H9 (cell line): ENCODE data around the gene CPSF4L. TPM values are rescaled to one million over a fixed set of nuclear protein-coding genes. Genes with fewer than 3 reads are reported as not detected.

Experiments used
- DNase-seq: peaks from one replicate; pipeline ENCODE4 v3.0.0-alpha.2; 2017
- H2AFZ ChIP-seq: one replicate; pipeline ENCODE4 v1.6.1; 2013; ENCODE audit warnings: mild to moderate bottlenecking, low read length, control low read depth, moderate library complexity
- H2AK5ac ChIP-seq: 2 replicates; pipeline ENCODE4 v1.6.1; 2013; ENCODE audit warnings: low read length, control low read depth, mixed read lengths; ENCODE audit not compliant: insufficient read length
- H2BK120ac ChIP-seq: one replicate; pipeline ENCODE4 v1.6.1; 2013; ENCODE audit warnings: low read depth, mild to moderate bottlenecking, low read length, control low read depth, inconsistent platforms; ENCODE audit not compliant: poor library complexity, severe bottlenecking
- H2BK12ac ChIP-seq: 2 replicates; pipeline ENCODE4 v1.6.1; 2013; ENCODE audit warnings: low read length, control low read depth, mixed read lengths, low read depth; ENCODE audit not compliant: insufficient read length
- H2BK15ac ChIP-seq: 2 replicates; pipeline ENCODE4 v1.6.1; 2013; ENCODE audit warnings: low read depth, low read length, control low read depth
- H2BK20ac ChIP-seq: one replicate; pipeline ENCODE4 v1.6.1; 2013; ENCODE audit warnings: low read depth, mild to moderate bottlenecking, low read length, control low read depth, inconsistent platforms; ENCODE audit not compliant: poor library complexity, severe bottlenecking
- H2BK5ac ChIP-seq: 2 replicates; pipeline ENCODE4 v1.6.1; 2013; ENCODE audit warnings: low read length, control low read depth, mixed read lengths; ENCODE audit not compliant: insufficient read length
- H3K14ac ChIP-seq: 2 replicates; pipeline ENCODE4 v1.6.1; 2013; ENCODE audit warnings: low read length, control low read depth; ENCODE audit not compliant: insufficient read depth
- H3K18ac ChIP-seq: 2 replicates; pipeline ENCODE4 v1.6.1; 2013; ENCODE audit warnings: low read depth, mild to moderate bottlenecking, mixed read lengths, low read length, control low read depth; ENCODE audit not compliant: insufficient read length
- H3K23ac ChIP-seq: 2 replicates; pipeline ENCODE4 v1.6.1; 2013; ENCODE audit warnings: low read length, control low read depth, mixed read lengths, low read depth; ENCODE audit not compliant: insufficient read length
- H3K23me2 ChIP-seq: 2 replicates; pipeline ENCODE4 v1.6.1; 2013; ENCODE audit warnings: low read depth, mild to moderate bottlenecking, mixed read lengths, low read length, control low read depth; ENCODE audit not compliant: insufficient read length, poor library complexity, severe bottlenecking
- H3K27ac ChIP-seq: 2 replicates; pipeline ENCODE4 v1.5.1; 2013; ENCODE audit warnings: low read length, control low read depth, mixed read lengths, low read depth; ENCODE audit not compliant: insufficient read length
- H3K27me3 ChIP-seq: 2 replicates; pipeline ENCODE4 v1.6.1; 2013; ENCODE audit warnings: low read length, control low read depth, inconsistent platforms; ENCODE audit not compliant: insufficient read depth
- H3K4ac ChIP-seq: 2 replicates; pipeline ENCODE4 v1.6.1; 2013; ENCODE audit warnings: low read depth, mild to moderate bottlenecking, control low read depth, inconsistent platforms, low read length, moderate library complexity
- H3K4me1 ChIP-seq: 2 replicates; pipeline ENCODE4 v1.6.1; 2013; ENCODE audit warnings: low read length, control low read depth, inconsistent platforms; ENCODE audit not compliant: insufficient read depth
- H3K4me2 ChIP-seq: 2 replicates; pipeline ENCODE4 v1.6.1; 2013; ENCODE audit warnings: low read length, control low read depth, mixed read lengths; ENCODE audit not compliant: insufficient read length, insufficient read depth
- H3K56ac ChIP-seq: 2 replicates; pipeline ENCODE4 v1.6.1; 2013; ENCODE audit warnings: low read depth, mild to moderate bottlenecking, mixed read lengths, low read length, control low read depth; ENCODE audit not compliant: insufficient read length
- H3K79me1 ChIP-seq: 2 replicates; pipeline ENCODE4 v1.6.1; 2013; ENCODE audit warnings: low read depth, mild to moderate bottlenecking, moderate library complexity, low read length, control low read depth, inconsistent platforms; ENCODE audit not compliant: insufficient read depth, poor library complexity, severe bottlenecking
- H3K79me2 ChIP-seq: 2 replicates; pipeline ENCODE4 v1.6.1; 2013; ENCODE audit warnings: low read length, control low read depth, inconsistent platforms; ENCODE audit not compliant: insufficient read depth
- H3K9ac ChIP-seq: 2 replicates; pipeline ENCODE4 v1.6.1; 2013; ENCODE audit warnings: low read length, control low read depth, mixed read lengths; ENCODE audit not compliant: insufficient read length; ENCODE audit errors: extremely low read depth
- H3K9me3 ChIP-seq: one replicate; pipeline ENCODE4 v1.6.1; 2013; ENCODE audit warnings: low read depth, low read length, inconsistent platforms; ENCODE audit not compliant: control insufficient read depth
- H3T11ph ChIP-seq: one replicate; pipeline ENCODE4 v1.6.1; 2013; ENCODE audit warnings: mild to moderate bottlenecking, low read length, control low read depth, inconsistent platforms
- H4K20me1 ChIP-seq: one replicate; pipeline ENCODE4 v1.6.1; 2013; ENCODE audit not compliant: control insufficient read depth, insufficient read length, insufficient read depth
- H4K5ac ChIP-seq: 2 replicates; pipeline ENCODE4 v1.6.1; 2013; ENCODE audit warnings: low read depth, mild to moderate bottlenecking, mixed read lengths, low read length, control low read depth; ENCODE audit not compliant: insufficient read length
- H4K8ac ChIP-seq: replicated peaks from 2 replicates; pipeline ENCODE4 v1.6.1; 2013; ENCODE audit warnings: low read length, control low read depth, mixed read lengths, low read depth; ENCODE audit not compliant: insufficient read length
- H4K91ac ChIP-seq: 2 replicates; pipeline ENCODE4 v1.6.1; 2013; ENCODE audit warnings: low read depth, mild to moderate bottlenecking, moderate library complexity, mixed read lengths, low read length, control low read depth; ENCODE audit not compliant: insufficient read length
- H3K27ac Mint-ChIP-seq, 3 experiments: 2 replicates in 2 of 3; 3 replicates in 1 of 3; pipeline ENCODE4 v1.8.0; 2020 to 2021; ENCODE audit warnings: mixed read lengths in 3 of 3, mild to moderate bottlenecking in 1 of 3, moderate library complexity in 1 of 3
- H3K27me3 Mint-ChIP-seq: 2 replicates; pipeline ENCODE4 v1.8.0; 2021; ENCODE audit warnings: low read depth, mild to moderate bottlenecking, moderate library complexity, mixed read lengths
- H3K36me3 Mint-ChIP-seq, 3 experiments: 2 replicates in 2 of 3; 3 replicates in 1 of 3; pipeline ENCODE4 v1.8.0; 2020 to 2021; ENCODE audit warnings: low read depth in 3 of 3, mixed read lengths in 3 of 3; ENCODE audit not compliant: insufficient read depth in 1 of 3
- H3K4me1 Mint-ChIP-seq, 2 experiments: 2 replicates each; pipeline ENCODE4 v1.8.0; 2020; ENCODE audit warnings: mixed read lengths in 2 of 2
- H3K4me3 Mint-ChIP-seq, 2 experiments: 2 replicates in 1 of 2; 3 replicates in 1 of 2; pipeline ENCODE4 v1.8.0; 2020 to 2021; ENCODE audit warnings: mild to moderate bottlenecking in 2 of 2, mixed read lengths in 2 of 2, moderate library complexity in 1 of 2
- H3K9me3 Mint-ChIP-seq, 2 experiments: 2 replicates in 1 of 2; 3 replicates in 1 of 2; pipeline ENCODE4 v1.8.0; 2020; ENCODE audit warnings: mild to moderate bottlenecking in 2 of 2, mixed read lengths in 2 of 2, moderate library complexity in 1 of 2
- WGBS: extraction: QIAGEN DNeasy Blood & Tissue Kit; methylation state at CpG from one replicate; pipeline ENCODE4 v1.1.7; 2013; ENCODE audit warnings: missing lambda C conversion rate, low lambda C conversion rate, mixed read lengths; ENCODE audit not compliant: insufficient read length; ENCODE audit errors: extremely low coverage; 5-methylcytosine and 5-hydroxymethylcytosine counted together
- total RNA-seq: library from RNA; stranded (reverse); gene quantifications from 2 replicates; pipeline ENCODE4 v1.2.1, GENCODE V29; 2021
- TF ChIP-seq, protein P1 (sequence below): fragments of 200-600 bp; sonication (generic); conservative IDR thresholded peaks from 3 replicates; pipeline ENCODE4 v1.8.0; 2021; ENCODE audit warnings: antibody characterized with exemption, mild to moderate bottlenecking

CPSF4L gene
- total RNA-seq, 1 experiment from 2014 or later, result not detected

DNA sequence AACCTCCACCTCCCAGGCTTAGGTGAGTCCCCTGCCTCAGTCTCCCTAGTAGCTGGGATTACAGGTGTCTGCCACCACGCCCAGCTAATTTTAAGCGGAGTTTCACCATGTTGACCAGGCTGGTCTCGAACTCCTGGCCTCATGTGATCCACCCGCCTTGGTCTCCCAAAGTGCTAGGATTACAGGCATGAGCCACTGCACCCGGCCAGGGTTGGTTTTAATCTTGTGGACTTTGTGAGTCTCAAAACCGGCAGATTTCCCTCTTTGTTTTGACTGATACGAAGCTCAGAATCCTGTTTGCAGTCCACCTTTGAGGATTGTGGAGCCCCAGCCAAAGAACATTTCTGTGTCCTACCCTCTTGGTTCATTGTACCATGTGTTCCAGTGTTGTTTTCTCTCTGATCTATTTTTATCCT, 16.4 kb upstream of the CPSF4L start:
- Histone ChIP-seq H3K23me2 (no peaks in the 10 kb centered on the region), H4K91ac (no peak overlapping the region), H3K56ac (no peak overlapping the region), H4K20me1 (no peaks in the 10 kb centered on the region), H2AK5ac (no peak overlapping the region), H2AFZ (no peak overlapping the region), H2BK5ac (no peak overlapping the region), H3K27ac (no peak overlapping the region), H3K9ac (no peak overlapping the region), H3K9me3 (no peaks in the 10 kb centered on the region), H2BK120ac (no peak overlapping the region), H3K79me2 (no peaks in the 10 kb centered on the region), H2BK20ac (no peak overlapping the region), H3T11ph (no peak overlapping the region), H2BK12ac (no peak overlapping the region), H3K4me2 (no peak overlapping the region), H3K79me1 (no peaks in the 10 kb centered on the region), H3K18ac (no peak overlapping the region), H3K4me1 (no peaks in the 10 kb centered on the region; the same call in 1 of the 2 replicates), H4K8ac (no peak overlapping the region), H3K23ac (no peak overlapping the region), H4K5ac (no peak overlapping the region), H3K14ac (no peak overlapping the region), H3K4ac (no peak overlapping the region), H2BK15ac (no peak overlapping the region), H3K27me3 (no peaks in the 10 kb centered on the region)
- DNase-seq, result no peak
- WGBS, result no CpG with 5 or more reads among the region's 7 CpGs
- Mint-ChIP-seq H3K4me3 (no peak overlapping the region), H3K27me3 (no peaks in the 10 kb centered on the region; the same call in 1 of the 2 replicates), H3K4me1 (peaks cover 10 to 15% of the 10 kb centered on the region in 2 experiments), H3K36me3 (no peaks in the 10 kb centered on the region; a peak in 1 of 7 replicates), H3K9me3 (no peaks in the 10 kb centered on the region), H3K27ac (no peak overlapping the region; a peak in 1 of 7 replicates)
- TF ChIP-seq, protein P1, sequence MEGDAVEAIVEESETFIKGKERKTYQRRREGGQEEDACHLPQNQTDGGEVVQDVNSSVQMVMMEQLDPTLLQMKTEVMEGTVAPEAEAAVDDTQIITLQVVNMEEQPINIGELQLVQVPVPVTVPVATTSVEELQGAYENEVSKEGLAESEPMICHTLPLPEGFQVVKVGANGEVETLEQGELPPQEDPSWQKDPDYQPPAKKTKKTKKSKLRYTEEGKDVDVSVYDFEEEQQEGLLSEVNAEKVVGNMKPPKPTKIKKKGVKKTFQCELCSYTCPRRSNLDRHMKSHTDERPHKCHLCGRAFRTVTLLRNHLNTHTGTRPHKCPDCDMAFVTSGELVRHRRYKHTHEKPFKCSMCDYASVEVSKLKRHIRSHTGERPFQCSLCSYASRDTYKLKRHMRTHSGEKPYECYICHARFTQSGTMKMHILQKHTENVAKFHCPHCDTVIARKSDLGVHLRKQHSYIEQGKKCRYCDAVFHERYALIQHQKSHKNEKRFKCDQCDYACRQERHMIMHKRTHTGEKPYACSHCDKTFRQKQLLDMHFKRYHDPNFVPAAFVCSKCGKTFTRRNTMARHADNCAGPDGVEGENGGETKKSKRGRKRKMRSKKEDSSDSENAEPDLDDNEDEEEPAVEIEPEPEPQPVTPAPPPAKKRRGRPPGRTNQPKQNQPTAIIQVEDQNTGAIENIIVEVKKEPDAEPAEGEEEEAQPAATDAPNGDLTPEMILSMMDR, result no peak
